ENCODE data around the gene SH3BP1. TPM values are rescaled to one million over a fixed set of nuclear protein-coding genes. Genes with fewer than 3 reads are reported as not detected.

Gene SH3BP1
- total and polyA plus RNA-seq, 2 of the 4 experiments (the other 2 are of a cell fraction): 8.8 to 33.3 TPM

DNA sequence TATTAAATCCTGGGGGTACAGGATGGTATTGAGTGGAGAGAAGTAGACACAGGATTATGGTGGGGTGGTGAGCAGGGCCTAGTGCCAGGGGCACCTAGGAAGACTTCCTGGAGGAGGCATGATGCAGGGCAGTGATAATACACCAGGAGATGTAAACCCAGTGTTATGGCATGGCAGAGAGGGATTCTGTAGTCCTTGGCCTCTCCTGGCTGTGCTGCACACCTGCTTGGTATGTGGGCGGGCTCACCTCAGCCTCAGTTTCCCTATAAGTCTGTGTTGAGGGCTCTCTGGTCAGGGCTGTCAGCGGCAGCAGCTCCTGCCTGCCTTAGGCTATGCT lies 21.2 kb downstream of the SH3BP1 start:
- BruUV-seq (replicated peaks): no TSS peak
- DNase-seq (no peak), ATAC-seq (ENCODE audit: low read depth) (no peak)
- Histone ChIP-seq H3K14ac (replicated peaks; ENCODE audit: low read depth, low read length) (no peak overlapping the region), H3K23ac (ENCODE audit: low read depth, low read length) (peak overlapping the region; percentile 39; the same call in 1 of the 2 replicates), H3K27me3 (ENCODE audit: control insufficient read depth, insufficient read depth, low read length) (no peaks in the 10 kb centered on the region), H3K4me3 (ENCODE audit: insufficient read depth, low read depth, low read length) (no peak overlapping the region), H3K18ac (ENCODE audit: low read depth, low read length) (no peak overlapping the region), H2BK15ac (ENCODE audit: low read depth, low read length) (no peak overlapping the region), H3K56ac (ENCODE audit: extremely low read depth, insufficient read depth, low read length) (no peak overlapping the region), H3K36me3 (ENCODE audit: control insufficient read depth, insufficient read depth, low read length) (peaks cover 3% of the 10 kb centered on the region; the same call in 1 of the 2 replicates), H3K9ac (ENCODE audit: low read depth, low read length) (0 out of 2 replicates have a peak overlapping the region, but pooled peaks have one; percentile 1), H4K20me1 (ENCODE audit: insufficient read depth, low read length) (peaks cover 31% of the 10 kb centered on the region), H2BK5ac (ENCODE audit: low read depth, low read length, poor library complexity, severe bottlenecking) (peak overlapping the region; percentile 25), H3K4me1 (ENCODE audit: control insufficient read depth, insufficient read depth, low read length) (peaks cover 25% of the 10 kb centered on the region), H3K4me2 (ENCODE audit: low read depth, low read length) (no peak overlapping the region), H2BK20ac (ENCODE audit: low read depth, low read length) (no peak overlapping the region), H3K9me1 (ENCODE audit: insufficient read depth, low read length) (peaks cover 11% of the 10 kb centered on the region), H2AFZ (replicated peaks; ENCODE audit: low read length, poor library complexity) (no peak overlapping the region), H2AK9ac (replicated peaks; ENCODE audit: low read depth, low read length, poor library complexity) (no peak overlapping the region), H2BK120ac (ENCODE audit: low read depth, low read length) (no peak overlapping the region), H3K9me3 (ENCODE audit: control insufficient read depth, insufficient read depth, low read length) (no peaks in the 10 kb centered on the region), H3K79me1 (ENCODE audit: low read depth in 1 of 2, low read length in 2 of 2) (peaks cover 30 to 63% of the 10 kb centered on the region in 2 experiments; a peak in 3 of 4 replicates), H4K91ac (ENCODE audit: insufficient read depth, low read depth, low read length) (no peak overlapping the region), H4K8ac (ENCODE audit: low read depth in 2 of 2, low read length in 2 of 2) (no peak overlapping the region), H4K5ac (ENCODE audit: low read depth, low read length) (no peak overlapping the region), H3K27ac (ENCODE audit: insufficient read depth, low read length) (no peak overlapping the region), H3K4ac (ENCODE audit: low read depth, low read length) (peak overlapping the region; percentile 23; the same call in 1 of the 2 replicates), H2AK5ac (ENCODE audit: low read depth, low read length) (peak overlapping the region; percentile 24; the same call in 1 of the 2 replicates)
- POLR2A ChIA-PET (ENCODE audit: unreplicated experiment): interaction anchor here (0.5 kb wide), 1 partner anchor 18 kb away, joined by 4 read pairs; no protein-coding TSS in a partner anchor
- intact Hi-C loops (cut with micrococcal nuclease): loop anchor here (1.0 kb wide), 2 partner anchors 21 to 131 kb away; no protein-coding TSS in a partner anchor
- CTCF ChIA-PET: interaction anchor here (1.4 to 2.5 kb wide), 4 partner anchors 17 to 115 kb away, joined by 4 to 15 read pairs (median 4); no protein-coding TSS in a partner anchor
- no peak for TF ChIP-seq MXI1 (IDR thresholded peaks at IDR 0.05; ENCODE audit: borderline replicate concordance, low read depth, low read length)
- no peak for TF ChIP-seq FOS (IDR thresholded peaks at IDR 0.05; ENCODE audit: low read depth, low read length)
- no peak for TF ChIP-seq CEBPB (IDR thresholded peaks at IDR 0.05; ENCODE audit: low read depth, low read length)
- TF ChIP-seq CHD1 (IDR thresholded peaks at IDR 0.05; ENCODE audit: low read depth, low read length): no peak
- WGBS, 2 experiments (ENCODE audit: extremely low coverage in 2 of 2, insufficient read length in 1 of 2): 83% methylated on average over 1 of the region's 2 CpGs; no CpG with 5 or more reads in 1 of the 2 experiments
- in situ Hi-C loops (cut with MboI; ENCODE audit: low sequenced_read_pairs): no loop called here
- dilution Hi-C loops (cut with HindIII; ENCODE audit: low sequenced_read_pairs, unreplicated experiment): no loop called here

All from IMR-90 (cell line).